Esophagus squamous epithelium (tissue), 4 donors: ENCODE data around the gene ANKFN1.

Experiments
- CTCF ChIP-seq, 6 experiments: fragments of 450-650 bp in 4 of 6; fragments of 200-600 bp in 2 of 6; sonication (generic) in 2 of 6; IDR thresholded peaks; one replicate each; pipeline ENCODE4 v1.5.1; 2016 to 2019; ENCODE audit warnings: antibody characterized with exemption in 6 of 6, mild to moderate bottlenecking in 4 of 6, moderate library complexity in 4 of 6
- POLR2A ChIP-seq, 4 donors: fragments of 450-650 bp; IDR thresholded peaks; one replicate each; pipeline ENCODE4 v1.6.1; 2017; ENCODE audit warnings: antibody characterized with exemption in 4 of 4, mild to moderate bottlenecking in 4 of 4, moderate library complexity in 3 of 4

GRCh38 chr17:56231252-56231651 lies 78.0 kb downstream of the ANKFN1 start:
- no peak for TF ChIP-seq CTCF (IDR thresholded peaks at IDR 0.05)
- no peak for TF ChIP-seq POLR2A (IDR thresholded peaks at IDR 0.05)
